Activated B cell treated with CpG ODN at 0.5 μM for 24 hours (primary cell): Measurements from ENCODE around the gene EVI5L. TPM values are rescaled to one million over a fixed set of nuclear protein-coding genes. Genes with fewer than 3 reads are reported as not detected.

Experiments used
- ATAC-seq: fragments of 200-7000 bp; cut with Tn5 transposase; one replicate; pipeline ENCODE4 v1.10.0; 2021; ENCODE audit warnings: low read depth, mild to moderate bottlenecking, moderate library complexity
- CTCF ChIA-PET: fragments of 350-600 bp; sonication (Branson Sonifier 250); formaldehyde crosslinking; loops from one replicate; lab custom pipeline; 2021; ENCODE audit warnings: antibody characterized with exemption; lab: Charles Lee
- POLR2A ChIA-PET: fragments of 350-600 bp; sonication (Branson Sonifier 250); formaldehyde crosslinking; loops from one replicate; lab custom pipeline; 2021; ENCODE audit warnings: antibody characterized with exemption; lab: Charles Lee
- DNase-seq: peaks from one replicate; pipeline ENCODE4 v3.0.0; 2022
- H3K27ac Mint-ChIP-seq: one replicate; pipeline ENCODE4 v1.8.0; 2020; ENCODE audit warnings: mixed read lengths
- H3K27me3 Mint-ChIP-seq: one replicate; pipeline ENCODE4 v1.8.0; 2021; ENCODE audit warnings: mixed read lengths
- H3K36me3 Mint-ChIP-seq: one replicate; pipeline ENCODE4 v1.8.0; 2021; ENCODE audit warnings: low read depth, mixed read lengths
- H3K4me1 Mint-ChIP-seq: one replicate; pipeline ENCODE4 v1.8.0; 2021; ENCODE audit warnings: mixed read lengths
- H3K4me3 Mint-ChIP-seq: one replicate; pipeline ENCODE4 v1.8.0; 2020; ENCODE audit warnings: mild to moderate bottlenecking, mixed read lengths
- H3K9me3 Mint-ChIP-seq: one replicate; pipeline ENCODE4 v1.8.0; 2020; ENCODE audit warnings: mixed read lengths
- intact Hi-C: fragments of 100-400 bp; cut with micrococcal nuclease; formaldehyde crosslinking; loops from one replicate; pipeline ENCODE4 v1.15.1; 2024
- total RNA-seq: library from RNA; stranded (reverse); gene quantifications from 2 replicates; pipeline ENCODE4 v1.2.3, GENCODE V29; 2022
- TF ChIP-seq, protein P1 (sequence below): fragments of 200-600 bp; IDR thresholded peaks from one replicate; pipeline ENCODE4 v1.8.0; 2022; ENCODE audit warnings: antibody characterized with exemption, mild to moderate bottlenecking

EVI5L gene
- total RNA-seq, 1 donor from 2014 or later: 12.8 TPM

DNA sequence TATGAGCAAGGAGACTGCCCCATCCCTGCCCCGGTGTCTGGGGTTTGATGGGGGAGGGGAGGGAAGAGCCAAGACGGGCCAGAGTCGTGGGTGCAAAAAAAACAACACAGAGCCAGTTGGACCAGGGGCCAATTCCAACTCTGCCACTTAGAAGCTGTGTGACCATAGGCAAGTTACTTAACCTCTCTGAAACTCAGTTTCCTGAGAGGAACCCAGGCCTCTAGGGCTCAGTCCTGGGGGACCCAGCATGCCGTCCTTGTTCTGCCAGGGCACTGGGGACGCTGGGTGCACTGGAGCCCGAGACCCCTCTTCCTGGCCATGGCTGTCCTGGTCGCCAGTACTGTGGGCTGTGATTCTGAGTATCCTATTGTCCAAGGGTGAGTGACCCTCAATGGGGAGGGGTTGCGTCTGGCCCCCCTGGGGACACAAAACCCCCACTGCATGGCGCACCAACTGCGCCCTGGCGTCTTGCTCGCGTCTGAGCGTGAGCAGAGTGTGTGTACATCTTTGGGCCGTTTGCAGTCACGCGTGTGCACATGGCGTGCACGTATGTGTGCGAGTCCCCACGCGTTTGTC is 42.3 kb upstream of the EVI5L start:
- Mint-ChIP-seq H3K27ac (no peak overlapping the region), H3K9me3 (peaks cover 2% of the 10 kb centered on the region), H3K4me3 (no peak overlapping the region), H3K4me1 (peaks cover 18% of the 10 kb centered on the region), H3K36me3 (no peaks in the 10 kb centered on the region), H3K27me3 (peaks cover 27% of the 10 kb centered on the region)
- ChIA-PET POLR2A (interaction anchor here (0.7 kb wide), 1 partner anchor 102 kb away, joined by 3 read pairs; no protein-coding TSS in a partner anchor), CTCF (no interaction called here)
- DNase-seq: no peak
- no peak for ATAC-seq
- intact Hi-C loops: loop anchor here (5.0 kb wide), 1 partner anchor 35 kb away; no protein-coding TSS in a partner anchor
- TF ChIP-seq, protein P1, sequence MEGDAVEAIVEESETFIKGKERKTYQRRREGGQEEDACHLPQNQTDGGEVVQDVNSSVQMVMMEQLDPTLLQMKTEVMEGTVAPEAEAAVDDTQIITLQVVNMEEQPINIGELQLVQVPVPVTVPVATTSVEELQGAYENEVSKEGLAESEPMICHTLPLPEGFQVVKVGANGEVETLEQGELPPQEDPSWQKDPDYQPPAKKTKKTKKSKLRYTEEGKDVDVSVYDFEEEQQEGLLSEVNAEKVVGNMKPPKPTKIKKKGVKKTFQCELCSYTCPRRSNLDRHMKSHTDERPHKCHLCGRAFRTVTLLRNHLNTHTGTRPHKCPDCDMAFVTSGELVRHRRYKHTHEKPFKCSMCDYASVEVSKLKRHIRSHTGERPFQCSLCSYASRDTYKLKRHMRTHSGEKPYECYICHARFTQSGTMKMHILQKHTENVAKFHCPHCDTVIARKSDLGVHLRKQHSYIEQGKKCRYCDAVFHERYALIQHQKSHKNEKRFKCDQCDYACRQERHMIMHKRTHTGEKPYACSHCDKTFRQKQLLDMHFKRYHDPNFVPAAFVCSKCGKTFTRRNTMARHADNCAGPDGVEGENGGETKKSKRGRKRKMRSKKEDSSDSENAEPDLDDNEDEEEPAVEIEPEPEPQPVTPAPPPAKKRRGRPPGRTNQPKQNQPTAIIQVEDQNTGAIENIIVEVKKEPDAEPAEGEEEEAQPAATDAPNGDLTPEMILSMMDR: no peak

DNA sequence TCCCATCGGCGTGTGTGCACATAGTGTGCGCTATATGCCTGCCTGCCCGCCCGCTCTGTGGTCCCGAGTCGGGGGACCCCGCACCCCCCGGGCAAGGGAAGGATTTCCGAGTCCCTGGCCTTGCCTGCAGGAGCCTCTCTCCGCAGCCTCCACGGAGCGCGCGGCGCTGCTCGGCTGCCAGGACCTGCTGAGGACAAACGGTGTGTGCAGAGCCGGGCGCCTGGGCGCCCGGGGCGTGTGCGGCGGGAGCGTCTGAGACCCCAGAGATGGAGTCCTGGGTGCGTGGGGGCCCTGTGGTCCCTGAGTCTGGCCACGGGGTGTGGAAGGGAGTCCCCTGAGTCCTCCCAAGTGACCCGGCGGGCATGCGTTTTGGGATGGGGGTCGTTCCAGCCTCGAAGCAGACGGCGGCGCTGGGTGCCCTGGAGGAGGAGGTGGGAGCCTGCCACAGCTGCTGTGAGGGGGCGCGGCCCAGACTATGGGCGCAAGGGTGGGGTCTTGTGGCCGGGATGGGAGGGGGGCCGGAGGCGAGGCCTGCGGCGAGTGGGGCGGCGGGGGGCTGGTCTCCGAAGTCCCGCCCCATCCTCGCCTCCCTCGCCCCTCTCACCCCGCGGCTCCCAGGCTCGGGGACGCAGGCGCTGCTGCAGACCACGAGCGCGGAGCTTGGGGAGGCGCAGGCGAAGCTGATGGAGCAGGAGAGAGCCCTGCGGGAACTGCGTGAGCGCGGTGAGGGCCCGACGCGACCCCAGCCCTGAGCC is 41.7 kb upstream of the EVI5L start:
- DNase-seq (no peak), ATAC-seq (no peak)
- H3K27me3 Mint-ChIP-seq: peaks cover 27% of the 10 kb centered on the region
- no peak overlapping the region for H3K27ac Mint-ChIP-seq
- intact Hi-C loops: loop anchor here (5.0 kb wide), 1 partner anchor 36 kb away; no protein-coding TSS in a partner anchor
- H3K4me3 Mint-ChIP-seq: peak overlapping the region; percentile 24
- peaks cover 18% of the 10 kb centered on the region for H3K4me1 Mint-ChIP-seq
- ChIA-PET CTCF (no interaction called here), POLR2A (interaction anchor here (0.6 to 1.4 kb wide), 3 partner anchors 14 to 107 kb away, joined by 3 to 9 read pairs (median 7); partner anchors contain the start of gene TRAPPC5)
- TF ChIP-seq, protein P1: no peak
- H3K9me3 Mint-ChIP-seq: peaks cover 2% of the 10 kb centered on the region
- H3K36me3 Mint-ChIP-seq: no peaks in the 10 kb centered on the region

DNA sequence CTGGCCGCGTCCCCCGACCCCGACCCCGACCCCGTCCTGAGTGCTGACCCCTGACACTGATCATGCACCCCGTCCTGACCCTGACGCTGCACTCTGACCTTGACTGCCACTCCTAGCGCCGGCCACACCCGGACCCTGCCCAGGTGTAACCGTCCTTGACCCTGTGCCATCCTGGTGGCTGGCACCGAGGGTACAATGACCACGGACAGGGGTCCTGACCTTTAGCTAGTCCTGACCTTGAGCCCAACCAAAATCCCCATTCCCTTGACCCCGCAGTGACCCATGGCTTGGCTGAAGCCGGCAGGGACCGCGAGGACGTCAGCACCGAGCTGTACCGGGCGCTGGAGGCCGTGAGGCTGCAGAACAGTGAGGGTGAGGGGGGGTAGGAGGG is 41.1 kb upstream of the EVI5L start:
- ChIA-PET POLR2A (interaction anchor here (0.6 to 1.4 kb wide), 3 partner anchors 14 to 108 kb away, joined by 3 to 9 read pairs (median 7); partner anchors contain the start of gene TRAPPC5), CTCF (no interaction called here)
- no peak overlapping the region for H3K27ac Mint-ChIP-seq
- peak overlapping the region; percentile 48 for H3K4me3 Mint-ChIP-seq
- no peaks in the 10 kb centered on the region for H3K36me3 Mint-ChIP-seq
- peaks cover 18% of the 10 kb centered on the region for H3K4me1 Mint-ChIP-seq
- ATAC-seq (peak; percentile 22), DNase-seq (no peak)
- intact Hi-C loops: loop anchor here (5.0 kb wide), 1 partner anchor 37 kb away; no protein-coding TSS in a partner anchor
- peaks cover 5% of the 10 kb centered on the region for H3K9me3 Mint-ChIP-seq
- H3K27me3 Mint-ChIP-seq: peaks cover 24% of the 10 kb centered on the region
- TF ChIP-seq, protein P1: no peak

DNA sequence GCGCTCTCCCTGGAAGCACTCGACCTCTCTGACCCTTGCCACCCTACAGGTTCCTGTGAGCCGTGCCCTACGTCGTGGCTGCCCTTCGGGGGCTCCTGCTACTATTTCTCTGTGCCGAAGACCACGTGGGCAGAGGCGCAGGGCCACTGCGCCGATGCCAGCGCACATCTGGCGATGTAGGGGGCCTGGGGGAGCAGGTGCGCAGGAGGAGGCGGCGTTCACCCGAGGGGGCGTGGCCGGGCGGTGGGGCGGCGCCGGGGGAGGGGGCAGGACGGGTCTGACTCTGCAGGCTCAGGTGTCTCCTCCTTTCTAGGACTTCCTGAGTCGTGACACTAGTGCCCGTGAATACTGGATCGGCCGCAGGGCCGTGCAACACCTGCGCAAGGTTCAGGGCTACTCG is 40.6 kb upstream of the EVI5L start:
- ATAC-seq (peak; percentile 80), DNase-seq (peak; percentile 32)
- Mint-ChIP-seq H3K36me3 (no peaks in the 10 kb centered on the region), H3K4me3 (peak overlapping the region; percentile 64), H3K27ac (no peak overlapping the region), H3K9me3 (peaks cover 5% of the 10 kb centered on the region), H3K4me1 (peaks cover 18% of the 10 kb centered on the region), H3K27me3 (peaks cover 22% of the 10 kb centered on the region)
- POLR2A ChIA-PET: interaction anchor here (1.4 kb wide), 1 partner anchor 109 kb away, joined by 9 read pairs; the partner anchor contains the start of gene TRAPPC5
- intact Hi-C loops: loop anchor here (5.0 kb wide), 1 partner anchor 37 kb away; no protein-coding TSS in a partner anchor
- CTCF ChIA-PET: no interaction called here
- TF ChIP-seq, protein P1: no peak

DNA sequence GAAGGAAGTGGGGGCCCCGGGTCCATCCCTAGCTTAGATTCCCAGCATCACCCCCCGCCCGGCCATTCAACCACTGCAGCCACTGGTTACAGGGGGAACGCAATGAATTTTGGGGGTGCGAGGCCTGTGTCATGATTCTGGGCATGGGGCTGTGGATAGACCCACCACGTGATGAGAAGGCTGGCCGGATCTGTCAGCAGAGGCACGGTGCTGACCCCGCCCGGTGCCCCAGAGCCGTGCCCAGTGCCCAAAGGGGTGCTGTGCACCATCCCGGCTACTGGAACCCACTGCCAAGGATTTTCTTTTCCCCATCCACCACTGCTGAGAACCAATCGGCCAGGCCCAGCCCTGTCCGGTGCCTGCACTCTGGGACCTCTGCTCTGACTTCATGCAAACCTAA is 39.6 kb upstream of the EVI5L start:
- Mint-ChIP-seq H3K4me1 (peaks cover 18% of the 10 kb centered on the region), H3K9me3 (peaks cover 5% of the 10 kb centered on the region), H3K36me3 (no peaks in the 10 kb centered on the region), H3K4me3 (no peak overlapping the region), H3K27ac (no peak overlapping the region), H3K27me3 (peaks cover 19% of the 10 kb centered on the region)
- DNase-seq (no peak), ATAC-seq (no peak)
- ChIA-PET CTCF (interaction anchor here (0.8 to 1.1 kb wide), 2 partner anchors 9 to 110 kb away, joined by 3 read pairs; partner anchors contain the start of gene TRAPPC5), POLR2A (interaction anchor here (0.7 kb wide), 1 partner anchor 253 kb away, joined by 3 read pairs; no protein-coding TSS in a partner anchor)
- intact Hi-C loops: no loop called here
- TF ChIP-seq, protein P1: no peak
